ENCODE data around the gene CRKL. TPM values are rescaled to one million over a fixed set of nuclear protein-coding genes. Genes with fewer than 3 reads are reported as not detected.
"Not testable (repeated sequence)": the region's sequence is repeated elsewhere in the genome, so short reads cannot be mapped to it uniquely, and the experiment has no call there.

The CRKL gene
- total RNA-seq, 1 donor from 2014 or later, result 54.1 TPM

DNA sequence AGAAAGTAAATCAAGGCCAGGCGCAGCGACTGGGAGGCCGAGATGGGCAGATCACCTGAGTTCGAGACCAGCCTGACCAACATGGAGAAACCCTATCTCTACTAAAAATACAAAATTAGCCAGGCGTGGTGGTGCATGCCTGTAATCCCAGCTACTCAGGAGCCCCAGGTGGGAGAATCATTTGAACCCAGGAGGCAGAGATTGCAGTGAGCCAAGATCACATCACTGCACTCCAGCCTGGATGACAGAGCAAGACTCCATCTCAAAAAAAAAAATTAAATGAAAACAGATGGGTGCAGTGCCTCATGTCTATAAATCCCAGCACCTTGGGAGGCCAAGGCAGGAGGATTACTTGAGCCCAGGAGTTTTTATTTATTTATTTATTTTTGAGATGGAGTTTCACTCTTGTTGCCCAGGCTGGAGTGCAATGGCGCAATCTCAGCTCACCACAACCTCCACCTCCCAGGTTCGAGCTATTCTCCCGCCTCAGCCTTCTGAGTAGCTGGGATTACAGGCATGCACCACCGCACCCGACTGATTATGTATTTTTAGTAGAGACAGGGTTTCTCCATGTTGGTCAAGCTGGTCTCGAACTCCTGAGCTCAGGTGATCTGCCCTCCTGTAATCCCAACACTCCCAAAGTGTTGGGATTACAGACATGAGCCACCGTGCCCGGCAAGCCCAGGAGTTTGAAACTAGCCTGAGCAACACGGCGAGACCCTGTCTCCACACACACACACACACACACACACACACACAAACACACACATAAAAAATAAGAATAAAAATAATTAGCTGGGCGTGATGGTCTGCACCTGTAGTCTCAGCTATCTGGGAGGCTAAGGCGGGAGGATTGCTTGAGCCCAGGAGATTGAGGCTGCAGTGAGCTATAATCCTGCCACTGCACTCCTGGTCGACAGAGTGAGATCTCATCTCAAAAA lies 15.8 kb upstream of the CRKL start:
- DNase-seq (ENCODE audit: low spot score), result not testable (repeated sequence)

DNA sequence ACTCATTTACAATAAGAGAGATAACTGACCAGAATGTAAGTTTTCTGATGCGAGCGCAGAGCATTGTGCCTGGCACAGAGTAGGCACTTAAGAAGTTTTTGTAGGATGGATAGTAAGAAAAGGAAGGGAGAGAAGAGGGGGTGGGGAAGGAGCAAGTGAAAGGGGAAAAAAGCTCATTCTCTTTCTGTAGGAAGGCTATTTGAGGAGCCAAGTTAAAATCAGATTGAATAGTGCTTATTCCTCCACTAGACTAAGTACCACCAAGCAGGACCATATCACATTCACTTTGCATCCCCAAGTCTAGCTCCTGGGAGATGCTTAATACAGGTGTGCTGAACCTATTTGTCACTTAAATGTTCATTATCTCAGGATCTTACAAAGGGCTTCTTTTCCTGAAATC lies 14.1 kb upstream of the CRKL start:
- DNase-seq (ENCODE audit: low spot score), result no peak

DNA sequence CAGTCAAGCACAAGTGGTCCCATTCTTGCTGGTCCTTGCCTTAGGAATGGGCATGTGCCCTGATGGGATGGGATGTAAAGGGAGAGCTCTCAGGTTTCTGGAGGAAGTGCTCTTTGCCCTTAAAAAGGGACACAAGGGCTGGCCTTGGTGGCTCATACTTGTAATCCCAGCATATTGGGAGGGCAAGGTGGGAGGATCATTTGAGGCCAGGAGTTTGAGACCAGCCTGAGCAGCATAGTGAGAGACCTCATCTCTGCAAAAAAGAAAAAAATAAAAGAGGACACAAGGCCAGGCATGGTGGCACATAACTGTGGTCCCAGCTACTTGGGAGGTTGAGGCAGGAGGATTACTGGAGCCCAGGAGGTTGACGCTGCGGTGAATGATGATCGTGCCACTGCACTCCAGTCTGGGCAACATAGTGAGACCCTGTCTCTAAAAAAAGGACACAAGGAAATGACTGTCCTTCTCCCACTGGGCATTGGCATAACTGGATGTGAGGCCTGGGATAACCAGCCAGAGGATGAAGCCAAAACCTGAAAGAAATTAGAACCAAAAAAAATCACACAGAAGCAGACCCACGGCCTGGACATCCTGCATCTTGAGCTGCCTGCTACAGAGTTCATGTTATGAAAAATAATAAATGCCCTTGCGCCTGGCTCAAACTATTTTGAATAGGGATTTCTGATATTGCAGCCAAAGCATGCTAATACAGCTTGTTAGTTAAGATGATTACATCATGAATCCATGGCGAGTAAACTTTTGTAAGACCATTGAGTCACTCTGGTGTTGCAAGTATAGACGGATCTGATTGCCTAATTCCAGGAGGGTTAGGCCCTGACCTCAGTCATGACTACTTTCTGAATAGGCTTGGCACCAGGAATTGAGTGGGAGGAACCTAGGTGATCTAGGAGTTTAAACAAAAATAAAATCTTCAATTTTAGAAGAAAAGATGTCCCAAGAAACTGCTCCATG lies 12.9 kb upstream of the CRKL start:
- no peak for DNase-seq (ENCODE audit: low spot score)

DNA sequence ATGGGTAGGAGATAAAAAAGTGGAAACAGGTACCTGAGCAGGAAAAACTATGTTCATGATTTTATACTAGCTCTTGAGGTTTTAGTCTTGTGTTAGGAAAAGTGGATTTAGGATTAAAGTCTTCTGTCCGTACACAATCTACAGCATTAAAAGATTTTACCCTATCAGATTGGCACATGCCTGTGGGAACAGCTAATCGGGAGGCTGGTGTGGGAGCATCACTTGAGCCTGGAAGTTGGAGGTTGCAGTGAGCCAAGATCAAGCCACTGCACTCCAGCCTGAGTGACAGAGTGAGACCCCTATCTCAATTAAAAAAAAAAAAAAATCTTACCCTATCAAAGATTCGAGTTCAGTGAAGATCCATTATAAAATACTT lies 12.2 kb upstream of the CRKL start:
- no peak for DNase-seq (ENCODE audit: low spot score)

DNA sequence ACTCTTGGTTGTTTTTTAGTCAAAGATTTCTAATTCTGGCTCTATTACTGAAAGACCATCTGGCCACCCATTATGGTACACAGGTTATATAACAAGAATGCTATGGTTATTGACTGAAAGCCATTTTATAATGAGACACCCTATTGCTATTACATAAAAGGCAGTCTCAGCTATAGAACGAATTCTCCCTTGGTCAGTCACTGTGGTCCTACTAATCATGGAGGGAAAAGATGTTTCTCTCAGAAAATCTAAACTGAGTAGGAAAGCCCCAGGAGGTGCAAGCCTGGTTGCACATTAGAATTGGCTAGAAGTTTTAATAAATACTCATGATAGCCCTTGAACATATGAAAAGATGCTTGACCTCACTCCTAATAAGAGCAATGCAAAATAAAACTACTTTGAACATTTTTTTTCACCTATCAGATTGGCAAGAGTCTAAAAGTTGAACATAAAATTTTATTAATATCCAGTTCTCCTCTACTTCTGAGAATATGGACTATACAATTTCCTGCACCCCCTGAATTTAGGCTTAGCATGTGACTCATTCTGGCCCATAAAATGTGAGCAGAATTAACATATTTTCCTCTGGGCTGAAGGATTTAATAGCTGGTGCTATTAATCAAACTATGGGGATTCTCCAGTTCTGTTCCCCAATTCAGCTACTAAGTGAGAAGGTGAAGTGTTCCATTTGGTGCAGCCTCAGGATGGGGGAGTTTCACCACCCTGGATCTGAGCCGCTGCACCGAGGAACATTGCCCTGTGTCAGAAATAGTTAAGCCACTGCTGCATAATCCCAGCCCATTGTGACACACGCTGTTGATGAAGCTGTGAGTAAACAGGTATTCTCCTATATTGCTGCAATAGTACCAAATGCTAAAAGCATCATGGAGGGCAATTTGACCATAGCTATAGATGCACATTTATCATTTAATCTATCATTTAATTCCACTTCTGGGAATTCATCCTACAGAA lies 11.5 kb upstream of the CRKL start:
- no peak for DNase-seq (ENCODE audit: low spot score)

DNA sequence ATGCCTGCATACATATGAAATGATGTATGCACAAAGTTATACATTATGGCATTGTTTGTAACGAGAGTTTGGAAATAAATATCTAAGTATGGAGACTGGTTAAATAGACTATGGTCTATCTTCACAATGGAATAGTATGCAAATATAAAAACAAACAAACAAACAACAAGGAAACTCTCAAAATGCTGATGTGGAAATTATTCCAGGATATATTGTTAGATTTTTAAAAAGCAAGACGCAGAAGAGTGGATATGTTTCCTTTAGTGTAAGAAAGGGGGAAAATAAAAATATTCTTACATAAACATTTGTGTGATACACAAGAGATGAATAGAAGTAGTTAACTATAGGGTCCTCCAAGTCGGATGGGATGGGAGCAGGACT lies 10.8 kb upstream of the CRKL start:
- no peak for DNase-seq (ENCODE audit: low spot score)

DNA sequence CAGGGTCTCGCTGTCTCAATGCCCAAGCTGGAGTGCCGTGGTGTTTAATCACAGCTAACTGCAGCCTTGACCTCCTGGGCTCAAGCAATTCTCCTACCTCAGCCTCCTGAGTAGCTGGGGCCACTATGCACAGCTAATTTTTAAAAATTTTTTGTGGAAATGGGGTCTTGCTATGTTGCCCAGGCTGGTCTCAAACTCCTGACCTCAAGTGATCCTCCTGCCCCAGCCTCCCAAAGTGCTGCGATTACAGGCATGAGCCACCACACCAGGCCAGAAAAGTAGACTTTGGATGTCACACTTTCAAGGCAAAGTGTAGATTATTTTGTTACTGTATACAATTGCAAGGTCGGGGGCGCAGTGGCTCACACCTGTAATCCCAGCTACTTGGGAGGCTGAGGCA lies 8.5 kb upstream of the CRKL start:
- not testable (repeated sequence) for DNase-seq (ENCODE audit: low spot score)

DNA sequence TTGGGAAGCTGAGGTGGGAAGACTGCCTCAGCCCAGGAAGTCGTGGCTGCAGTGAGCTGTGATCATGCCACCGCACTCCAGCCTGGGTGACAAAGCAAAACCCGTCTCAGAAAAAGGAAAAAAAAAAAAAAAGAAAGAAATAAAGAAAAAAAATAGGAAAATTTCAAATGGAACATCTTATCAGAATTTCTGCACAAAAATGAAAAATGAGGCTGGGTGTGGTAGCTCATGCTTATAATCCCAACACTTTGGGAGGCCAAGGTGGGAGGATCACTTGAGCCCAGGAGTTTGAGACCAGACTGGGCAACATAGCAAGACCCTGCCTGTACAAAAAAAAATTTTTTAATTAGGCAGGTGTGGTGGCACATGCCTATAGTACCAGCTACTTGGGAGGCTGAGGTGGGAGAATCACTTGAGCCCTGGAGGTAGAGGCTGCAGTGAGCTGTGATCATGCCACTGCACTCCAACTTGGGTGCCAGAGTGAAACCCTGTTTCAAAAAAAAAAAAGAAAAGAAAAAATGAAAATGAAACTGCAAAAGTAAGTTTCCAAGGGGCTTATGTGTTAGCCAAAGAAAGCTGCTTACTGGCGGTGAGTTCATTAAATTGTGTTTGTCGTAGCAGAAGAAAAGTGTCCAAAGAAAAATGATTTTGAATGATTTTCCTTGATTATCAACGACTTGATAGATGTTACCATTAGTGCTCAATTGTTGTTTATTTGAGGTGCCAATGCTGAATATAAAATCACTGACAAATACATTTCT lies 7.5 kb upstream of the CRKL start:
- no peak for DNase-seq (ENCODE audit: low spot score)

DNA sequence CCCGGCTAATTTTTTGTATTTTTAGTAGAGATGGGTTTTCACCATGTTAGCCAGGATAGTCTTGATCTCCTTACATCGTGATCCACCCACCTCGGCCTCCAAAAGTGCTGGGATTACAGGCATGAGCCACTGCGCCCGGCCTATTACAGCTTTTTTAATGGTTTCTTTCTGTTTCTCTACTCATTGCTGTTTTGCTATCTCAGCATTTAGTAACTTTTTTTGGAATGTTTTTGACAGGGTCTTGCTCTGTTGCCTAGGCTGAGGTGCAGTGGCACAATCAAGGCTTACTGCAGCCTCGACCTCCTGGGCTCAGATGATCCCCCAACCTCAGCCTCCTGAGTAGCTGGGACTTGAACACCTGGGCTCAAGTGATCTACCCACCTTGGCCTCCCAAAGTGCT lies 4.7 kb upstream of the CRKL start:
- DNase-seq (ENCODE audit: low spot score), result no peak

DNA sequence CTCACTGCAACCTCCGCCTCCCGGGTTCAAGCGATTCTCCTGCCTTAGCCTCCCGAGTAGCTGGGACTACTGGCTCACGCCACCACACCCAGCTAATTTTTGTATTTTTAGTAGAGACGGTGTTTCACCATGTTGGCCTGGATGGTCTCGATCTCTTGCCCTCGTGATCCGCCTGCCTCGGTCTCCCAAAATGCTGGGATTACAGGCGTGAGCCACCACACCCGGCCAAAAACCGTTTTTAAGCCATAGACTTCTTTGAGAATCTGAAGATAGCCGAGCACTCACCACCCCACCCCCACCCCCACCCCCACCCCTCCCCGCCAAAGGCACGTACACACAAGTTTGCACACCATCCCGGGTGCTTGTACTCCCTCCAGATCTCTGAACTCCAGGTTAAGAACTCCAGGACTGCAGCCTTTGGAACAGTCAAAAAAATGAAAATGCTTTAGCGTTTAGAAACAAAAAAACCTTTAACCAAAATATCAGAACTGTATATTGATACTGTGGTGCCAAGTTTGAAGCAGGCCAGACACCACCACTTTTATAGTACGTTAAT lies 1.5 kb downstream of the CRKL start:
- DNase-seq (ENCODE audit: low spot score), result no peak

DNA sequence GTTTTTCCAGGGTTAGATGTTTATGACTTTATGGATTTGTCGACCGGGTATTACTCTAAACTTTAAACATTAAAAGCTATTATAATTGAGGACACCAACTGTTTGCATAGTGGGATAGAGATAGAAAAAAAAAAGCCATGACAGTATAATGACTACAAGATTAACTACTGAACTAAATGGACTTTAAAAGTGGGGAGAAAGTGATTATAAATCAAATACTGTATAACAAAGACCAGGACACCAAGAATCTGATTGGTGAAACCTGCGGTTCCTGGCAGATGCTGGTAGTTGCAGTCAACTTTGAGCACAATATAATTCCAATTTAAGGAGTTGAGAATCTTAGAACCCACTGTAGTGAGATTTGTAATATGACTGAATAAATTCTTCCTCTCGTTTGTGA lies 2.5 kb downstream of the CRKL start:
- no peak for DNase-seq (ENCODE audit: low spot score)

DNA sequence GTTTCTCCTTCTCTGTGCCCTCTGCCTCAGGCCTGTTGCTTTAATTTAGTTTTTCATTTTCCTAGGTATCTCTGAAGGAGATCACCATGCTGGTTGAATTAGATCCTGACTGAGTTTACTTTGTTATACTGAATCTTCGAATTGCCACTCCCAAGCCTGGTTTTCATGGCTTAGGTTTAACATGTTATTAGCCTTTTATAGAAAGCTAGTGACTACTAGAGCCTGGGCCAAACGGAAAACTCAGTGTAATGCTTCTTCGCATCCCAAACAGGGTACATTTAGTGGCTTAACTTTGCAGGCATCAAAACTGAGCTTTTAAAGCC lies 3.6 kb downstream of the CRKL start:
- no peak for DNase-seq (ENCODE audit: low spot score)

DNA sequence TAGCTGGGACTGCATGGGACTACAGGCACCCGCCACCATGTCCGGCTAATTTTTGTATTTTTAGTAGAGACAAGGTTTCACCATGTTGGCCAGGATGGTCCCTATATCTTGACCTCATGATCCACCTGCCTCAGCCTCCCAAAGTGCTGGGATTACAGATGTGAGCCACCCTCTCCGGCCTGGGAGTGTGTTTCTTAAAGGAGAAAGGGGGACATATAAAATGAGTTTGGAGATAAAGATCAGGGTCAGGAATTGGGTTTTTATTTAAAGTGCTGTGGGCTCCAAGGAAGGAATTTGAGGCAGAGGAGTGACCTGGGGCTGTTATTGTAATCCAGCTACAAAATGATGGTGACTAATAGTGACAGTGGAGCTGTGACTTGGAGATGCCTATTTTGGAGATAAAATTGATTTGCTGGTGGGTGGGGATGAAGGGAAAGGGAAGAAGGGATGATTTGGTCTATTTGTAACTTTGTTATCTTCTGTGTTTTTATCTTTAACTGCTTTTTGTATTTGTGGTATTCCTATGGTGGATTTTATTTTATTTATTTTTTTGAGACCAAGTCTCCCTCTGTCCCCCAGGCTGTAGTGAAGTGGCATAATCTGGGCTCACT lies 5.0 kb downstream of the CRKL start:
- DNase-seq (ENCODE audit: low spot score), result no peak

DNA sequence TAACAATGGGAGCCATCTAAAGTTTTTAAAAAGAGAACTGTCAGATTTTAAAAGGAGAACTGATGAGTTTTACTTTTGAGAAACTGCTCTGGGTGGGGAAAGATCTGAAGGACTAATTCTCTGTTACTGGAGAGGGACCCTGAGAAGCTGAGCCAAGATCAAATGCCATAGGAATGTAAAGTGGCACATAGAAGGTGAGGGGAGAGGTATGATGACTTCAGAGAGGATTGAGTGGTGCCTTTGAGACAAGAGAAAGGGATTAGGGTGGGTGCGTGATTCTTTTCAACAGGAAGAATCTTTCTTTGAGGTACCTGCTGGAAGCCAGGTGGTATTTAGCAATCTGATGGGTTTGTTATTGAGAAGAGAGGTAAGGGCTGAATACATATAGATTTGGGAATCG lies 9.0 kb downstream of the CRKL start:
- DNase-seq (ENCODE audit: low spot score), result no peak

DNA sequence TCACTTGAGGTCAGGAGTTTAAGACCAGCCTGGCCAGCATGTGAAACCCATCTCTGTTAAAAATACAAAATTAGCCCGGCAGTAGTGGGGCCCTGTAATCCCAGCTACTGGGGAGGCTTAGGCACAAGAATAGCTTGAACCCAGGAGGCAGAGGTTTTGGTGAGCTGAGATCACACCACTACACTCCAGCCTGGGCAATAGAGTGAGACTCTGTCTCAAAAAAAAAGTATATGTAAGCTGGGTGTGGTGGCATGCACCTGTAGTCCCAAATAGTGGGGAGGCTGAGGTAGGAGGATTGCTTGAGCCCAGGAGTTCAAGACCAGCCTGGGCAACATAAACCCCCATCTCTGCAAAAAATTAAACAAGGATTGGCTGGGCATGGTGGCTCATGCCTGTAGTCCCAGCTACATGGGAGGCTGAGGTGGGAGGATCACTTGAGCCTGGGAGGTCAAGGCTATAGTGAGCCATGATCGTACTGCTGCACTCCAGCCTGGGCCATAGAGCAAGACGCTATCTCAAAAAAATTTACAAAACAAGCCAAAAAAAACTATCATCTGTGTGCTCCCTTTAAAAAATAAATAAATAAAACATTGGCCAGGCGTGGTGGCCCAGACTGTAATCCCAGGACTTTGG lies 10.8 kb downstream of the CRKL start:
- no peak for DNase-seq (ENCODE audit: low spot score)

DNA sequence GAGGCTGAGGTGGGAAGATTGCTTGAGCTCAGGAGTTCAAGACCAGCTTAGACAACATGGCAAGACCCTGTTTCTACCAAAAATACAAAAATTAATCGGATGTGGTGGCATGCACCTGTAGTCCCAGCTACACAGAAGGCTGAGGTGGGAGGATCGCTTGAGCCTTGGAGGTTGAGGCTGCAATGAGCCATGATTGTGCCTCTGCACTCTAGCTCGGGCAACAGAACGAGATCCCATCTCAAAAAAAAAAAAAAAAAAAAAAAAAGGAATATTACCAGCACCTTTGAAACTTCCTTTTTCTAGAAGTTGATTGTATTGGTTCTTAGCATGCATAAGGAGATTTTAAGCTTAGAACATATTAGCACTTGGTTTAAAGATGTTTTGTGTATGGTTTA lies 11.4 kb downstream of the CRKL start:
- DNase-seq (ENCODE audit: low spot score), result no peak

DNA sequence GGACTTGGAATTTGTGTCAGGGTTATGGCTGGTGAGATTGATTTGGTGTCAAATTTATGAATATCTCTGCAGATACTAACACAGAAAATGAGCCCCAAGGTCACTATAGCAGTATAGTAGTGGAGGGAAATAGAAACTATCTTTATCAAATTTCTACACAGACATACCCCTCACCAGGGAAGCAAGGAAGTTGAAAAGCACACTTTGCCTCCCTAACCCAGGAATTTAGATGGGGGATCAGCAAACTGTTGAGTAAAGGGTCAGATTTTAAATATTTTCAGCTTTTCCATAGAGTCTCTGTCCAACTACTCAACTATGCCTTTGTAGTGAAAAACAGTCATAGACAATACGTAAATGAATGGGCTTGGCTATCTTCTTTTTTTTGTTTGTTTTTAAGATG lies 12.8 kb downstream of the CRKL start:
- no peak for DNase-seq (ENCODE audit: low spot score)

DNA sequence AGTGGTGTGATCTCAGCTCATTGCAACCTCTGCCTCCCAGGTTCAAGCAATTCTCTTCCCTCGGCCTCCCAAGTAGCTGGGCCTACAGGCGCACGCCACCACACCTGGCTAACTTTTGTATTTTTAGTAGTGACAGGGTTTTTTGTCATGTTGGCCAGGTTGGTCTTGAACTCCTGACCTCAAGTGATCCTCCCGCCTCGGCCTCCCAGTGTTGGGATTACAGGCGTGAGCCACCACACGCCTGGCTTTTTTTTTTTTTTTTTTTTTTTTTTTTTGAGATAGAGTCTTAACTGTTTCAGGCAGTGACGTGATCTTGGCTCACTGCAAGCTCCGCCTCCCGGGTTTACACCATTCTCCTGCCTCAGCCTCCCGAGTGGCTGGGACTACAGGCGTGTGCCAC lies 13.2 kb downstream of the CRKL start:
- DNase-seq (ENCODE audit: low spot score), result not testable (repeated sequence)

DNA sequence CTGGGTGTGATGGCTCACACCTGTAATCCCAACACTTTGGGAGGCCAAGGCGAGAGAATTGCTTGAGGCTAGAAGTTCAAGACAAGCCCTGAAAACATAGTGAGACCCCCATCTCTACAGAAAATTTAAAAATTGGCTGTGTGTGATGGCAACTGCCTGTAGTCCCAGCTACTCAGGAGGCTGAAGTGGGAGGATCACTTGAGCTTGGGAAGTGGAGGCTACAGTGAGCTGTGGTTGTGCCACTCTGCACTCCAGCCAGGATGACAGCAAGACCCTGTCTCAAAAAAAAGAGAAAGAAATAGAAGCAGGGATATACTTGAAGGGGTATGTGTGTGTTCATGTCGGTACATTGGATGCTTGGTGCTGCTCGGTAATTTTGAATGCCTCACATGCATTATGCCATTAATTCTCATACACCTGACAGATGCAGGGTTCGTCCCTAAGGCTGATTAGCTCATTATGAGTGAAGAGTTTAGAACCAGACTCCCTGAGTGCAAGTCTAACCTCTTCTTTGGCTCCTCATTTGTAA lies 14.0 kb downstream of the CRKL start:
- no peak for DNase-seq (ENCODE audit: low spot score)
